ENCODE measurements around the gene METTL14.

The METTL14 gene

DNA sequence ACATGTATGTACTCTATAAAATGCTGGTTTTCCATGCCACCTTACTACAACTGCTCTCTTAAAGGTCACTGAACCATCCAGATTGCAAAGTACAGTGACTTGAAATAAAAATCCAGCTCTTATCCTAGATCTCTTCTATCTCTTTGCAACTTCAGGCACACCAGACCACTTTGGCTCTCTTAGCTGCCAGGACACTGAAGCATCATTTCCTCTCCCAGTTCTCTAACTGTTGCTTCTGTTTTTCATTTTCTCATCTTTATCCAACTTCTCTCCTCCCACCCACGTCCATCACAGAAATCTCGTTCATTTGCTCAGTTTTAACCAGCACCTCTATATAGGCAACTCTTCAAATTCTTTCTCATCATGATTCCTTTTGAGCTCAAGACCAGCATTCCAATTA lies 74.3 kb downstream of the METTL14 start:
- no peak for DNase-seq

GRCh38 chr4:118760092-118760491 lies 74.9 kb downstream of the METTL14 start:
- no peak for DNase-seq

GRCh38 chr4:118760493-118760892 lies 75.3 kb downstream of the METTL14 start:
- no peak for DNase-seq

GRCh38 chr4:118761397-118762016 lies 76.3 kb downstream of the METTL14 start:
- no peak for DNase-seq

DNA sequence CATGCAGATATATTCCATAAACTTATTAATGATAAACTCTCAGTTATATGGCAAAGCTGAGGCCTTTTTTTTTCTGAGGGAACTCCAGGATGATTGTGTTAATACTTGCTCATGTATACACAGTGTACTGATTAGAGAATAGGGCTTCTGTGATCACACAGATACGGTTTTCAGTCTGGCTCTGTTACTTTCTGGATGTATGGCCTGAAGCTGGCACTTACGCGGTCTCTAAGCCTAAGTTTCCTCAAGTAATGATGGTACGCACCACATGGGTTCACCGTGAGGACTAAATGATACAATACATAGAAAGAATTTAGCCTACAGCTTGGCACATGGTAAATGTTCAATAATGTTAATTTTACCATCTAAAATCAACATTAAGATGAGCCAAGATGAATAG lies 77.0 kb downstream of the METTL14 start:
- no peak for DNase-seq

GRCh38 chr4:118762730-118763477 lies 77.7 kb downstream of the METTL14 start:
- DNase-seq, result no peak
